Measurements from ENCODE around the gene ESF1. TPM values are rescaled to one million over a fixed set of nuclear protein-coding genes. Genes with fewer than 3 reads are reported as not detected.

Gene ESF1
- total and polyA plus RNA-seq, 10 of the 15 experiments (the other 5 are each of a cell fraction or from before 2014, with no cell fraction given): 9.2 to 36.2 (median 18.4) TPM

DNA sequence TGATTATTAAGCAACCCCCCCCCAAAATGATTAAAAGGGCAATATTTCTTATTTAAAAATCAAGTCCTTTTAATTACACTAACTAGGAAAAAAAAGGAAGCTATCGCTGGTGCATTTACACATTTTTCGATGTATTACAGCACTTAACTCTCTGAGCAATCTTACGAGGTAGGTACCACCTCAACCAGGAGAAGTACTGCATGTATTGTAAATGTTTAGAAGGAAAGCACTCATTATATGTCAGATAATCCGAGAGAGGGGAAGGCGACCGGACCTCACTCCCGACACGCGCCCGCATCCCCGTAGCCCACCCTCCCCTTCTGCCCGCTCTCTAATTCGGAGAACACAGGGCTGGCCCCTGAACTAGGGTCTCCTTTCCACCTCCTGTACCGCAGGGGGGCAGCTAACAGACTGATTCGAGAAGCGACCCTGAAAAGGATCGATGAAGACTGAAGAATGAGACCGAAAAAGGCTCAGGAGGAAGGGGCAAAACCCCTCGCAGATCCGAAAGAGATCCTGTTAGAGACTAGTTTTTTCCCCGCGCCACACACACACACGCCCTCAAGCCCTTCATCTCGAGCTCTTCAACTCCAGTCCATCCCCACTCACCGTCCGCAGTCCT lies 337 bp downstream of the ESF1 start (continued):
- TF ChIP-seq, protein P1, sequence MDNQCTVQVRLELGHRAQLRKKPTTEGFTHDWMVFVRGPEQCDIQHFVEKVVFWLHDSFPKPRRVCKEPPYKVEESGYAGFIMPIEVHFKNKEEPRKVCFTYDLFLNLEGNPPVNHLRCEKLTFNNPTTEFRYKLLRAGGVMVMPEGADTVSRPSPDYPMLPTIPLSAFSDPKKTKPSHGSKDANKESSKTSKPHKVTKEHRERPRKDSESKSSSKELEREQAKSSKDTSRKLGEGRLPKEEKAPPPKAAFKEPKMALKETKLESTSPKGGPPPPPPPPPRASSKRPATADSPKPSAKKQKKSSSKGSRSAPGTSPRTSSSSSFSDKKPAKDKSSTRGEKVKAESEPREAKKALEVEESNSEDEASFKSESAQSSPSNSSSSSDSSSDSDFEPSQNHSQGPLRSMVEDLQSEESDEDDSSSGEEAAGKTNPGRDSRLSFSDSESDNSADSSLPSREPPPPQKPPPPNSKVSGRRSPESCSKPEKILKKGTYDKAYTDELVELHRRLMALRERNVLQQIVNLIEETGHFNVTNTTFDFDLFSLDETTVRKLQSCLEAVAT (IDR thresholded peaks at IDR 0.05): peak; percentile 60
- TF ChIP-seq NR2C2 (IDR thresholded peaks at IDR 0.05; ENCODE audit: borderline replicate concordance, control insufficient read depth, insufficient read length, low read depth) (no peak), FOXM1 (IDR thresholded peaks at IDR 0.05; ENCODE audit: low read depth, low read length) (0 out of 2 replicates have a peak, but pooled peaks have one; percentile 16), CREM (IDR thresholded peaks at IDR 0.05; ENCODE audit: low read depth) (no peak), NR2F1 (conservative IDR thresholded peaks at IDR 0.05) (no peak), STAT3 (IDR thresholded peaks at IDR 0.05; ENCODE audit: low read depth, low read length) (no peak), ZNF274 (IDR thresholded peaks at IDR 0.05; ENCODE audit: insufficient read depth, insufficient read length) (no peak), FOXK2 (IDR thresholded peaks at IDR 0.05) (no peak), ZNF24 (IDR thresholded peaks at IDR 0.05) (0 out of 2 replicates have a peak, but pooled peaks have one; percentile 42), LARP7 (IDR thresholded peaks at IDR 0.05) (no peak), BMI1 (IDR thresholded peaks at IDR 0.05; ENCODE audit: borderline replicate concordance) (no peak), SMAD5 (IDR thresholded peaks at IDR 0.05; ENCODE audit: low read depth) (peak; percentile 68; the same call in 1 of the 2 replicates), POU2F2 (IDR thresholded peaks at IDR 0.05; ENCODE audit: borderline replicate concordance, low read depth, low read length) (no peak; the same call in 2 of the 3 replicates), SIX5 (IDR thresholded peaks at IDR 0.05; ENCODE audit: low read depth, low read length, severe bottlenecking) (no peak), SMC3 (IDR thresholded peaks at IDR 0.05; ENCODE audit: borderline replicate concordance, low read length) (no peak), BCL11A (IDR thresholded peaks at IDR 0.05; ENCODE audit: low read depth, low read length) (no peak), STAT1 (conservative IDR thresholded peaks at IDR 0.05) (0 out of 2 replicates have a peak, but pooled peaks have one; percentile 31), HCFC1 (IDR thresholded peaks at IDR 0.05; ENCODE audit: low read length) (no peak), CBFB (IDR thresholded peaks at IDR 0.05; ENCODE audit: low read depth) (no peak), POLR2AphosphoS5 (IDR thresholded peaks at IDR 0.05; ENCODE audit: low read length) (peak; percentile 97), MYC (IDR thresholded peaks at IDR 0.05; ENCODE audit: insufficient read depth, insufficient read length, insufficient replicate concordance, low read length, severe bottlenecking) (no peak), CBX3 (IDR thresholded peaks at IDR 0.05; ENCODE audit: borderline replicate concordance, low read depth) (no peak)
- TF ChIP-seq, protein P2, sequence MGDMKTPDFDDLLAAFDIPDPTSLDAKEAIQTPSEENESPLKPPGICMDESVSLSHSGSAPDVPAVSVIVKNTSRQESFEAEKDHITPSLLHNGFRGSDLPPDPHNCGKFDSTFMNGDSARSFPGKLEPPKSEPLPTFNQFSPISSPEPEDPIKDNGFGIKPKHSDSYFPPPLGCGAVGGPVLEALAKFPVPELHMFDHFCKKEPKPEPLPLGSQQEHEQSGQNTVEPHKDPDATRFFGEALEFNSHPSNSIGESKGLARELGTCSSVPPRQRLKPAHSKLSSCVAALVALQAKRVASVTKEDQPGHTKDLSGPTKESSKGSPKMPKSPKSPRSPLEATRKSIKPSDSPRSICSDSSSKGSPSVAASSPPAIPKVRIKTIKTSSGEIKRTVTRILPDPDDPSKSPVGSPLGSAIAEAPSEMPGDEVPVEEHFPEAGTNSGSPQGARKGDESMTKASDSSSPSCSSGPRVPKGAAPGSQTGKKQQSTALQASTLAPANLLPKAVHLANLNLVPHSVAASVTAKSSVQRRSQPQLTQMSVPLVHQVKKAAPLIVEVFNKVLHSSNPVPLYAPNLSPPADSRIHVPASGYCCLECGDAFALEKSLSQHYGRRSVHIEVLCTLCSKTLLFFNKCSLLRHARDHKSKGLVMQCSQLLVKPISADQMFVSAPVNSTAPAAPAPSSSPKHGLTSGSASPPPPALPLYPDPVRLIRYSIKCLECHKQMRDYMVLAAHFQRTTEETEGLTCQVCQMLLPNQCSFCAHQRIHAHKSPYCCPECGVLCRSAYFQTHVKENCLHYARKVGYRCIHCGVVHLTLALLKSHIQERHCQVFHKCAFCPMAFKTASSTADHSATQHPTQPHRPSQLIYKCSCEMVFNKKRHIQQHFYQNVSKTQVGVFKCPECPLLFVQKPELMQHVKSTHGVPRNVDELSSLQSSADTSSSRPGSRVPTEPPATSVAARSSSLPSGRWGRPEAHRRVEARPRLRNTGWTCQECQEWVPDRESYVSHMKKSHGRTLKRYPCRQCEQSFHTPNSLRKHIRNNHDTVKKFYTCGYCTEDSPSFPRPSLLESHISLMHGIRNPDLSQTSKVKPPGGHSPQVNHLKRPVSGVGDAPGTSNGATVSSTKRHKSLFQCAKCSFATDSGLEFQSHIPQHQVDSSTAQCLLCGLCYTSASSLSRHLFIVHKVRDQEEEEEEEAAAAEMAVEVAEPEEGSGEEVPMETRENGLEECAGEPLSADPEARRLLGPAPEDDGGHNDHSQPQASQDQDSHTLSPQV (IDR thresholded peaks at IDR 0.05): no peak
- TF ChIP-seq, protein P3, sequence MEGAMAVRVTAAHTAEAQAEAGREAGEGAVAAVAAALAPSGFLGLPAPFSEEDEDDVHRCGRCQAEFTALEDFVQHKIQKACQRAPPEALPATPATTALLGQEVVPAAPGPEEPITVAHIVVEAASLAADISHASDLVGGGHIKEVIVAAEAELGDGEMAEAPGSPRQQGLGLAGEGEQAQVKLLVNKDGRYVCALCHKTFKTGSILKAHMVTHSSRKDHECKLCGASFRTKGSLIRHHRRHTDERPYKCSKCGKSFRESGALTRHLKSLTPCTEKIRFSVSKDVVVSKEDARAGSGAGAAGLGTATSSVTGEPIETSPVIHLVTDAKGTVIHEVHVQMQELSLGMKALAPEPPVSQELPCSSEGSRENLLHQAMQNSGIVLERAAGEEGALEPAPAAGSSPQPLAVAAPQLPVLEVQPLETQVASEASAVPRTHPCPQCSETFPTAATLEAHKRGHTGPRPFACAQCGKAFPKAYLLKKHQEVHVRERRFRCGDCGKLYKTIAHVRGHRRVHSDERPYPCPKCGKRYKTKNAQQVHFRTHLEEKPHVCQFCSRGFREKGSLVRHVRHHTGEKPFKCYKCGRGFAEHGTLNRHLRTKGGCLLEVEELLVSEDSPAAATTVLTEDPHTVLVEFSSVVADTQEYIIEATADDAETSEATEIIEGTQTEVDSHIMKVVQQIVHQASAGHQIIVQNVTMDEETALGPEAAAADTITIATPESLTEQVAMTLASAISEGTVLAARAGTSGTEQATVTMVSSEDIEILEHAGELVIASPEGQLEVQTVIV (IDR thresholded peaks at IDR 0.05; ENCODE audit: borderline replicate concordance, partially characterized antibody): peak; percentile 46

Measured in GM12878 (cell line).